H1 (cell line): Measurements from ENCODE around the gene PRKAB1. TPM values are rescaled to one million over a fixed set of nuclear protein-coding genes. Genes with fewer than 3 reads are reported as not detected.
A peak's percentile ranks its signal among the peaks of the same experiment; 100 is the strongest.

Source experiments
- CTCF ChIA-PET: fragments of 300-600 bp; sonication (Branson Sonifier 250); formaldehyde crosslinking; loops from one replicate; lab custom pipeline; 2021; ENCODE audit not compliant: partially characterized antibody; lab: Charles Lee
- POLR2A ChIA-PET: fragments of 300-600 bp; sonication (Branson Sonifier 250); formaldehyde crosslinking; loops from one replicate; lab custom pipeline; 2021; ENCODE audit warnings: inconsistent platforms; ENCODE audit not compliant: partially characterized antibody; lab: Charles Lee
- DNase-seq, 2 experiments: peaks; one replicate each; pipeline versions ENCODE4 v3.0.0 to v3.0.0-alpha.2; 2010 to 2022; ENCODE audit warnings: low spot score in 2 of 2, low read depth in 1 of 2, mixed read lengths in 1 of 2
- FAIRE-seq: peaks from 2 replicates; lab custom pipeline; 2011; peaks lifted over from hg19 to GRCh38; lab: Jason Lieb, UNC
- H2AFZ ChIP-seq: 2 replicates; pipeline ENCODE4 v1.8.1; 2012; ENCODE audit warnings: low read length, inconsistent platforms
- H2AK5ac ChIP-seq: 2 replicates; pipeline ENCODE4 v1.6.1; 2013; ENCODE audit warnings: low read depth, low read length
- H2BK120ac ChIP-seq: replicated peaks from 2 replicates; pipeline ENCODE3; 2013; ENCODE audit warnings: low read depth, low read length, inconsistent platforms
- H2BK12ac ChIP-seq: 2 replicates; pipeline ENCODE4 v1.6.1; 2013; ENCODE audit warnings: low read depth, low read length
- H2BK15ac ChIP-seq: 2 replicates; pipeline ENCODE4 v1.6.1; 2013; ENCODE audit warnings: low read length
- H2BK20ac ChIP-seq: 2 replicates; pipeline ENCODE4 v1.6.1; 2013; ENCODE audit warnings: low read length
- H2BK5ac ChIP-seq: 2 replicates; pipeline ENCODE4 v1.6.1; 2013; ENCODE audit warnings: low read depth, low read length
- H3K14ac ChIP-seq: 2 replicates; pipeline ENCODE4 v1.6.1; 2013; ENCODE audit warnings: inconsistent platforms; ENCODE audit not compliant: insufficient read length
- H3K18ac ChIP-seq: 2 replicates; pipeline ENCODE4 v1.6.1; 2013; ENCODE audit warnings: low read length; ENCODE audit errors: extremely low read depth
- H3K23ac ChIP-seq: 2 replicates; pipeline ENCODE4 v1.6.1; 2013; ENCODE audit warnings: inconsistent platforms; ENCODE audit not compliant: insufficient read length
- H3K23me2 ChIP-seq: 2 replicates; pipeline ENCODE4 v1.6.1; 2013; ENCODE audit warnings: low read depth, low read length
- H3K27ac ChIP-seq: 2 replicates; pipeline ENCODE4 v1.6.1; 2011; ENCODE audit warnings: low read depth, low read length, inconsistent platforms
- H3K27me3 ChIP-seq, 4 experiments: replicated peaks in 1 of 4; 1 replicate in 1 of 4; 2 replicates in 3 of 4; pipeline versions ENCODE4 v1.6.1 to v1.8.1; 2011 to 2013; ENCODE audit warnings: low read length in 3 of 4, mild to moderate bottlenecking in 3 of 4, inconsistent platforms in 2 of 4, mixed read lengths in 2 of 4, moderate library complexity in 1 of 4; ENCODE audit not compliant: control insufficient read depth in 3 of 4, insufficient read depth in 3 of 4; ENCODE audit errors: extremely low read depth in 1 of 4
- H3K36me3 ChIP-seq, 4 experiments: 2 replicates each; pipeline versions ENCODE4 v1.6.1 to v1.8.1; 2011 to 2013; ENCODE audit warnings: mild to moderate bottlenecking in 4 of 4, low read length in 3 of 4, moderate library complexity in 2 of 4, control low read depth in 1 of 4, inconsistent platforms in 1 of 4; ENCODE audit not compliant: insufficient read depth in 4 of 4, control insufficient read depth in 2 of 4
- H3K4ac ChIP-seq: replicated peaks from 2 replicates; pipeline ENCODE3; 2013; ENCODE audit warnings: low read length, low read depth, mixed read lengths, inconsistent platforms; ENCODE audit not compliant: insufficient read length
- H3K4me1 ChIP-seq, 4 experiments: replicated peaks in 1 of 4; 1 replicate in 1 of 4; 2 replicates in 3 of 4; pipeline versions ENCODE4 v1.6.1 to v1.8.1; 2011 to 2013; ENCODE audit warnings: low read length in 3 of 4, inconsistent platforms in 2 of 4, mixed read lengths in 1 of 4; ENCODE audit not compliant: insufficient read depth in 4 of 4, control insufficient read depth in 3 of 4
- H3K4me2 ChIP-seq, 2 experiments: 2 replicates each; pipeline versions ENCODE4 v1.6.1 to v1.8.1; 2011 to 2013; ENCODE audit warnings: low read depth in 2 of 2, low read length in 2 of 2, control low read depth in 1 of 2, inconsistent platforms in 1 of 2, mild to moderate bottlenecking in 1 of 2; ENCODE audit not compliant: insufficient read depth in 1 of 2
- H3K4me3 ChIP-seq, 4 experiments: fragments of 200-600, 300-600 bp in 1 of 4; sonication (generic), shearing (Covaris generic), sonication (Bioruptor Twin) in 1 of 4; 2 replicates each; pipeline versions ENCODE4 v1.5.1 to v1.8.1; 2011 to 2016; ENCODE audit warnings: low read length in 4 of 4, low read depth in 3 of 4, control low read depth in 2 of 4, inconsistent platforms in 2 of 4, mild to moderate bottlenecking in 2 of 4, mixed read lengths in 1 of 4, moderate library complexity in 1 of 4; ENCODE audit not compliant: insufficient read depth in 2 of 4; ENCODE audit errors: extremely low read depth in 1 of 4
- H3K56ac ChIP-seq: replicated peaks from 2 replicates; pipeline ENCODE3; 2013; ENCODE audit warnings: low read depth, mild to moderate bottlenecking, mixed read lengths, low read length, inconsistent platforms; ENCODE audit not compliant: insufficient read length
- H3K79me1 ChIP-seq: 2 replicates; pipeline ENCODE4 v1.6.1; 2013; ENCODE audit warnings: low read depth, low read length, control low read depth
- H3K79me2 ChIP-seq, 2 experiments: 2 replicates each; pipeline versions ENCODE4 v1.6.1 to v1.8.1; 2012 to 2013; ENCODE audit warnings: low read length in 2 of 2, mild to moderate bottlenecking in 2 of 2, inconsistent platforms in 1 of 2; ENCODE audit not compliant: insufficient read depth in 2 of 2, control insufficient read depth in 1 of 2
- H3K9ac ChIP-seq, 4 experiments: replicated peaks in 1 of 4; 1 replicate in 1 of 4; 2 replicates in 3 of 4; pipeline versions ENCODE4 v1.6.1 to v1.8.1; 2011 to 2013; ENCODE audit warnings: low read depth in 3 of 4, low read length in 3 of 4, control low read depth in 2 of 4, mild to moderate bottlenecking in 2 of 4, moderate library complexity in 2 of 4, inconsistent platforms in 1 of 4; ENCODE audit errors: extremely low read depth in 1 of 4
- H3K9me3 ChIP-seq, 2 experiments: 2 replicates each; pipeline versions ENCODE4 v1.6.1 to v1.8.1; 2012 to 2013; ENCODE audit warnings: mild to moderate bottlenecking in 2 of 2, moderate library complexity in 2 of 2, control low read depth in 1 of 2, inconsistent platforms in 1 of 2, low read depth in 1 of 2, low read length in 1 of 2, mixed read lengths in 1 of 2; ENCODE audit not compliant: insufficient read depth in 2 of 2
- H4K20me1 ChIP-seq, 2 experiments: replicated peaks in 1 of 2; 2 replicates each; pipeline versions ENCODE3 to v1.8.1; 2011 to 2013; ENCODE audit warnings: inconsistent platforms in 2 of 2, low read length in 2 of 2, mild to moderate bottlenecking in 1 of 2; ENCODE audit not compliant: insufficient read depth in 2 of 2, control insufficient read depth in 1 of 2
- H4K5ac ChIP-seq: 2 replicates; pipeline ENCODE4 v1.6.1; 2013; ENCODE audit warnings: low read length, low read depth, mixed read lengths, inconsistent platforms; ENCODE audit not compliant: insufficient read length
- H4K8ac ChIP-seq: 2 replicates; pipeline ENCODE4 v1.8.0; 2013; ENCODE audit warnings: mild to moderate bottlenecking, moderate library complexity, low read length, inconsistent platforms; ENCODE audit not compliant: insufficient read depth; ENCODE audit errors: extremely low read depth
- H4K91ac ChIP-seq: replicated peaks from 2 replicates; pipeline ENCODE3; 2013; ENCODE audit warnings: low read length, mixed read lengths, inconsistent platforms; ENCODE audit not compliant: insufficient read length
- CREB1 ChIP-seq: IDR thresholded peaks from 2 replicates; pipeline ENCODE4 v1.6.1; 2012; ENCODE audit warnings: inconsistent platforms
- EGR1 ChIP-seq: IDR thresholded peaks from 2 replicates; pipeline ENCODE4 v1.6.1; 2011; ENCODE audit warnings: low read depth, low read length, borderline replicate concordance
- SAP30 ChIP-seq: fragments of 300-600 bp; sonication (generic); IDR thresholded peaks from 2 replicates; pipeline ENCODE4 v1.7.1; 2012; ENCODE audit warnings: low read length, moderate library complexity, mild to moderate bottlenecking, inconsistent platforms; ENCODE audit not compliant: insufficient read depth, insufficient replicate concordance
- WGBS, 2 experiments: shearing (Covaris generic) in 1 of 2; methylation state at CpG; one replicate each; pipeline versions ENCODE4 v1.1.6 to v1.1.7; 2013 to 2015; ENCODE audit warnings: low lambda C conversion rate in 2 of 2, mixed read lengths in 2 of 2, inconsistent platforms in 1 of 2, low coverage in 1 of 2, missing lambda C conversion rate in 1 of 2; ENCODE audit not compliant: insufficient replicate concordance in 2 of 2, insufficient coverage in 1 of 2, insufficient read length in 1 of 2; ENCODE audit errors: extremely low coverage in 1 of 2, missing lambda C conversion rate in 1 of 2; 5-methylcytosine and 5-hydroxymethylcytosine counted together
- polyA plus RNA-seq, 7 experiments: library from polyadenylated mRNA; depleted of rRNA in 3 of 7; stranded (reverse) in 5 of 7; unstranded in 2 of 7; fragments of >200 nt in 5 of 7; fragments of 200-250 nt in 2 of 7; gene quantifications; 1 replicate in 5 of 7; 2 replicates in 1 of 7; 4 replicates in 1 of 7; pipeline versions ENCODE4 v1.2.1 to v1.2.3, GENCODE V29; 2011 to 2013; ENCODE audit warnings: missing spikeins in 2 of 7, mixed read lengths in 2 of 7
- total RNA-seq: library from RNA; stranded (reverse); fragmentation: NEBNext Ultra II Directional; extraction: Animal tissue kit (Norgen Biotek cat#: 25700); gene quantifications from 2 replicates; pipeline ENCODE4 v1.2.1, GENCODE V29; 2021

The PRKAB1 gene
- total and polyA plus RNA-seq, 2 of the 8 experiments (the other 6 are each of a cell fraction or from before 2014, with no cell fraction given), result 24.0 to 32.1 TPM

DNA sequence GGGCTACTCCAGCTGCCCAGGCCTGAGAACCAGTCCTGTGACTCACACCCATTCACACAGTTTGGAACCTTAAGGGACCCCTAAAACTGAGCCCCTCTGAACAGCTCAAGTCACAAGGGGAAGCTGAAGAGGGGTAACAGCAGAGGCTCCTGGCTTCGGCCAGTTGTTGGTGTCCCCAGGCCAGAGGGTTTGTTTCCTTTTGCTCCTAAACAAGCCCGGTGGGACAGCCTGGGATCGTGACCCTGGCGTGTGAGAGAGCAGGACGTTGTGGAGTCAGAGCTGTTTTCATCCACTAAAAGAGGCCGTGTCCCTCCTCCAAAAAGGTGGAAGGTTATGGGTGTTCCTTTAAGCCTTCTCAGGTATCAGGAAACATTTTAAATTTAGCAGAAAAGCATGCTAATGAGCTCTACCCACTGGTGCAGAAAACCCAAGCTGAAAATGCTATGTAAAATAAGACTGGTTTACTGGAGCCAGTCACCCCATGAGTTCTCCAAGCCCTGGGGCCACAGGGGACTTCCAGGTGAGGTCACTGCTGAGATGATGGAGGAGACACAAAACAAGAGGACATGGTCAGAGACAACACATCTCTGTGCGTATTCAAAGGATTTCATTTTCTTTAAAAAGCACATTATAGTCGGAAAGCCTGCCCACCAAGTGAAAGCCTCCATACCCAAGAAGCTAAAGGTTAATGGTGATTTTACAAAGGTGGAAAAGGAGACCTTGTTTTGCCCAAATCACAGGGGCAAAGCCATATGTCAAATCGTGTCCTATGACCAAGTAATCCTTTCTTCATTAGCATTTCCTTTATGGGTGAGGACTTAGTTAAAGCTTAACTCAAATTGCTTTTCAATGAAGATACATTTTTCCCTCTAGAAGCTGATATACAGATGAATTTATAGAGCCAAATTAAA lies 14.1 kb downstream of the PRKAB1 start:
- Histone ChIP-seq H3K9me3 (no peaks in the 10 kb centered on the region), H3K4me1 (peaks cover 0 to 4% (median 0%) of the 10 kb centered on the region in 4 experiments; a peak in 2 of 7 replicates), H3K27me3 (no peaks in the 10 kb centered on the region), H3K56ac (no peak overlapping the region), H4K5ac (no peak overlapping the region), H3K23ac (no peak overlapping the region), H4K8ac (no peak overlapping the region), H2BK5ac (no peak overlapping the region), H4K20me1 (peaks cover 6 to 14% of the 10 kb centered on the region in 2 experiments), H3K23me2 (no peaks in the 10 kb centered on the region), H3K79me1 (no peaks in the 10 kb centered on the region), H3K27ac (0 out of 2 replicates have a peak overlapping the region, but pooled peaks have one; percentile 26), H3K4ac (no peak overlapping the region), H4K91ac (no peak overlapping the region), H2AFZ (no peak overlapping the region), H3K79me2 (no peaks in the 10 kb centered on the region), H3K4me3 (no peak overlapping the region), H3K18ac (no peak overlapping the region), H3K36me3 (peaks cover 13 to 42% (median 37%) of the 10 kb centered on the region in 4 experiments), H2BK15ac (no peak overlapping the region), H3K9ac (no peak overlapping the region), H3K4me2 (no peak overlapping the region), H2BK20ac (no peak overlapping the region), H3K14ac (no peak overlapping the region), H2BK12ac (no peak overlapping the region), H2AK5ac (no peak overlapping the region), H2BK120ac (no peak overlapping the region)
- DNase-seq (no peak), FAIRE-seq (no peak)
- POLR2A ChIA-PET, result interaction anchor here (1.4 to 3.1 kb wide), 6 partner anchors 10 to 112 kb away, joined by 3 to 14 read pairs (median 4); partner anchors contain the start of gene PRKAB1
- CTCF ChIA-PET, result interaction anchor here (0.6 to 2.2 kb wide), 5 partner anchors 13 to 631 kb away, joined by 3 to 10 read pairs (median 4); no protein-coding TSS in a partner anchor
- 86% methylated on average over 9 of the region's 9 CpGs; no CpG with 5 or more reads in 1 of the 2 experiments for WGBS, 2 experiments
- TF ChIP-seq SAP30 (no peak), CREB1 (no peak), EGR1 (no peak)
